Neural cell (in vitro differentiated cells): Measurements from ENCODE around the gene PRR36. TPM values are rescaled to one million over a fixed set of nuclear protein-coding genes. Genes with fewer than 3 reads are reported as not detected.

Source experiments
- H2AFZ ChIP-seq: fragments of 200-600, 300-800 bp; sonication (generic), shearing (Covaris generic); 2 replicates; pipeline ENCODE4 v1.6.0; 2014; ENCODE audit warnings: low read depth, mild to moderate bottlenecking, antibody characterized with exemption, low read length, moderate library complexity
- H3F3A ChIP-seq: fragments of 200-600 bp; shearing (Covaris generic); 2 replicates; pipeline ENCODE4 v1.6.1; 2016; ENCODE audit warnings: mild to moderate bottlenecking, moderate library complexity, mixed read lengths, antibody characterized with exemption, low read length; ENCODE audit not compliant: insufficient read depth, poor library complexity, severe bottlenecking
- H3K27ac ChIP-seq: fragments of 200-600, 300-800 bp; sonication (generic), shearing (Covaris generic); 2 replicates; pipeline ENCODE4 v1.5.1; 2014; ENCODE audit warnings: mild to moderate bottlenecking, low read length, moderate library complexity
- H3K27me3 ChIP-seq: fragments of 300-800, 200-600 bp; sonication (generic), shearing (Covaris generic); 2 replicates; pipeline ENCODE4 v1.6.0; 2014; ENCODE audit warnings: mild to moderate bottlenecking, low read depth, low read length, moderate library complexity; ENCODE audit not compliant: insufficient read depth
- H3K36me3 ChIP-seq: fragments of 300-800, 200-600 bp; sonication (generic), shearing (Covaris generic); 2 replicates; pipeline ENCODE4 v1.5.1; 2014; ENCODE audit warnings: mild to moderate bottlenecking, antibody characterized with exemption, low read length, moderate library complexity; ENCODE audit not compliant: insufficient read depth
- H3K4me2 ChIP-seq: fragments of 300-800, 200-600 bp; sonication (generic), shearing (Covaris generic); 2 replicates; pipeline ENCODE4 v1.6.0; 2014; ENCODE audit warnings: mild to moderate bottlenecking, low read length
- H3K4me3 ChIP-seq: fragments of 300-800, 200-600 bp; sonication (generic), shearing (Covaris generic); 2 replicates; pipeline ENCODE4 v1.5.1; 2014; ENCODE audit warnings: mild to moderate bottlenecking, low read length, moderate library complexity
- H3K79me2 ChIP-seq: fragments of 200-600 bp; shearing (Covaris generic); replicated peaks from 2 replicates; pipeline ENCODE4 v1.6.0; 2014; ENCODE audit warnings: mild to moderate bottlenecking, low read length, moderate library complexity; ENCODE audit not compliant: insufficient read depth
- H3K9ac ChIP-seq: fragments of 300-800, 200-600 bp; sonication (generic), shearing (Covaris generic); 2 replicates; pipeline ENCODE4 v1.6.1; 2016; ENCODE audit warnings: mild to moderate bottlenecking, low read length, mixed read lengths
- H3K9me2 ChIP-seq: fragments of 200-600 bp; shearing (Covaris generic); 2 replicates; pipeline ENCODE4 v1.6.1; 2016; ENCODE audit warnings: mild to moderate bottlenecking, low read length, mixed read lengths; ENCODE audit not compliant: insufficient read depth
- H3K9me3 ChIP-seq: fragments of 200-600, 300-800 bp; sonication (generic), shearing (Covaris generic); 2 replicates; pipeline ENCODE4 v1.6.1; 2016; ENCODE audit warnings: mild to moderate bottlenecking, mixed run types, low read length, moderate library complexity, mixed read lengths
- H4K20me1 ChIP-seq: fragments of 200-600 bp; shearing (Covaris generic); 2 replicates; pipeline ENCODE4 v1.6.1; 2016; ENCODE audit warnings: mild to moderate bottlenecking, mixed run types; ENCODE audit not compliant: insufficient read depth
- EP300 ChIP-seq: fragments of 450-650 bp; conservative IDR thresholded peaks from 2 replicates; pipeline ENCODE4 v1.6.1; 2014; ENCODE audit warnings: antibody characterized with exemption, mild to moderate bottlenecking, moderate library complexity; ENCODE audit not compliant: poor library complexity, severe bottlenecking
- EZH2 ChIP-seq: fragments of 200-600, 300-800 bp; shearing (Covaris generic), sonication (generic); IDR thresholded peaks from 2 replicates; pipeline ENCODE4 v1.6.1; 2014; ENCODE audit warnings: antibody characterized with exemption, low read length, borderline replicate concordance, mild to moderate bottlenecking; ENCODE audit not compliant: insufficient read depth, poor library complexity, severe bottlenecking
- MXI1 ChIP-seq: fragments of 450-650 bp; conservative IDR thresholded peaks from 2 replicates; pipeline ENCODE4 v1.6.1; 2014; ENCODE audit warnings: antibody characterized with exemption, mild to moderate bottlenecking; ENCODE audit not compliant: poor library complexity, severe bottlenecking
- POLR2AphosphoS5 ChIP-seq: IDR thresholded peaks from 2 replicates; pipeline ENCODE4 v1.6.1; 2012
- RAD21 ChIP-seq: fragments of 450-650 bp; conservative IDR thresholded peaks from 2 replicates; pipeline ENCODE4 v1.6.1; 2014; ENCODE audit warnings: antibody characterized with exemption, mild to moderate bottlenecking, moderate library complexity
- SMC3 ChIP-seq: fragments of 450-650 bp; conservative IDR thresholded peaks from 2 replicates; pipeline ENCODE4 v1.6.1; 2014; ENCODE audit warnings: antibody characterized with exemption, mild to moderate bottlenecking, moderate library complexity; ENCODE audit not compliant: poor library complexity
- TAF1 ChIP-seq: IDR thresholded peaks from 2 replicates; pipeline ENCODE4 v1.6.1; 2012; ENCODE audit warnings: low read depth
- polyA plus RNA-seq: library from polyadenylated mRNA; depleted of rRNA; stranded (reverse); fragments of >200 nt; gene quantifications from 2 replicates; pipeline ENCODE4 v1.2.3, GENCODE V29; 2014
- TF ChIP-seq, protein P1 (sequence below): IDR thresholded peaks from 2 replicates; pipeline ENCODE4 v1.6.1; 2012; ENCODE audit warnings: borderline replicate concordance
- TF ChIP-seq, protein P2 (sequence below): fragments of 450-650 bp; IDR thresholded peaks from 2 replicates; pipeline ENCODE4 v1.5.1; 2014; ENCODE audit warnings: antibody characterized with exemption, mild to moderate bottlenecking, moderate library complexity; ENCODE audit not compliant: poor library complexity, severe bottlenecking

Gene PRR36
- polyA plus RNA-seq, 1 donor from 2014 or later: 2.5 TPM

GRCh38 chr19:7910321-7911161, 36.4 kb upstream of the PRR36 start:
- Histone ChIP-seq H3K9ac (no peak overlapping the region), H3K27me3 (peaks cover 16% of the 10 kb centered on the region), H4K20me1 (no peaks in the 10 kb centered on the region), H3K9me2 (no peaks in the 10 kb centered on the region), H3K4me2 (no peak overlapping the region), H3K9me3 (no peaks in the 10 kb centered on the region), H2AFZ (no peak overlapping the region), H3K4me3 (no peak overlapping the region), H3K36me3 (no peaks in the 10 kb centered on the region), H3F3A (no peaks in the 10 kb centered on the region), H3K79me2 (peaks cover 7% of the 10 kb centered on the region), H3K27ac (no peak overlapping the region)
- TF ChIP-seq, protein P1, sequence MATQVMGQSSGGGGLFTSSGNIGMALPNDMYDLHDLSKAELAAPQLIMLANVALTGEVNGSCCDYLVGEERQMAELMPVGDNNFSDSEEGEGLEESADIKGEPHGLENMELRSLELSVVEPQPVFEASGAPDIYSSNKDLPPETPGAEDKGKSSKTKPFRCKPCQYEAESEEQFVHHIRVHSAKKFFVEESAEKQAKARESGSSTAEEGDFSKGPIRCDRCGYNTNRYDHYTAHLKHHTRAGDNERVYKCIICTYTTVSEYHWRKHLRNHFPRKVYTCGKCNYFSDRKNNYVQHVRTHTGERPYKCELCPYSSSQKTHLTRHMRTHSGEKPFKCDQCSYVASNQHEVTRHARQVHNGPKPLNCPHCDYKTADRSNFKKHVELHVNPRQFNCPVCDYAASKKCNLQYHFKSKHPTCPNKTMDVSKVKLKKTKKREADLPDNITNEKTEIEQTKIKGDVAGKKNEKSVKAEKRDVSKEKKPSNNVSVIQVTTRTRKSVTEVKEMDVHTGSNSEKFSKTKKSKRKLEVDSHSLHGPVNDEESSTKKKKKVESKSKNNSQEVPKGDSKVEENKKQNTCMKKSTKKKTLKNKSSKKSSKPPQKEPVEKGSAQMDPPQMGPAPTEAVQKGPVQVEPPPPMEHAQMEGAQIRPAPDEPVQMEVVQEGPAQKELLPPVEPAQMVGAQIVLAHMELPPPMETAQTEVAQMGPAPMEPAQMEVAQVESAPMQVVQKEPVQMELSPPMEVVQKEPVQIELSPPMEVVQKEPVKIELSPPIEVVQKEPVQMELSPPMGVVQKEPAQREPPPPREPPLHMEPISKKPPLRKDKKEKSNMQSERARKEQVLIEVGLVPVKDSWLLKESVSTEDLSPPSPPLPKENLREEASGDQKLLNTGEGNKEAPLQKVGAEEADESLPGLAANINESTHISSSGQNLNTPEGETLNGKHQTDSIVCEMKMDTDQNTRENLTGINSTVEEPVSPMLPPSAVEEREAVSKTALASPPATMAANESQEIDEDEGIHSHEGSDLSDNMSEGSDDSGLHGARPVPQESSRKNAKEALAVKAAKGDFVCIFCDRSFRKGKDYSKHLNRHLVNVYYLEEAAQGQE: no peak
- TF ChIP-seq, protein P2, sequence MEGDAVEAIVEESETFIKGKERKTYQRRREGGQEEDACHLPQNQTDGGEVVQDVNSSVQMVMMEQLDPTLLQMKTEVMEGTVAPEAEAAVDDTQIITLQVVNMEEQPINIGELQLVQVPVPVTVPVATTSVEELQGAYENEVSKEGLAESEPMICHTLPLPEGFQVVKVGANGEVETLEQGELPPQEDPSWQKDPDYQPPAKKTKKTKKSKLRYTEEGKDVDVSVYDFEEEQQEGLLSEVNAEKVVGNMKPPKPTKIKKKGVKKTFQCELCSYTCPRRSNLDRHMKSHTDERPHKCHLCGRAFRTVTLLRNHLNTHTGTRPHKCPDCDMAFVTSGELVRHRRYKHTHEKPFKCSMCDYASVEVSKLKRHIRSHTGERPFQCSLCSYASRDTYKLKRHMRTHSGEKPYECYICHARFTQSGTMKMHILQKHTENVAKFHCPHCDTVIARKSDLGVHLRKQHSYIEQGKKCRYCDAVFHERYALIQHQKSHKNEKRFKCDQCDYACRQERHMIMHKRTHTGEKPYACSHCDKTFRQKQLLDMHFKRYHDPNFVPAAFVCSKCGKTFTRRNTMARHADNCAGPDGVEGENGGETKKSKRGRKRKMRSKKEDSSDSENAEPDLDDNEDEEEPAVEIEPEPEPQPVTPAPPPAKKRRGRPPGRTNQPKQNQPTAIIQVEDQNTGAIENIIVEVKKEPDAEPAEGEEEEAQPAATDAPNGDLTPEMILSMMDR: no peak
- TF ChIP-seq TAF1 (no peak), POLR2AphosphoS5 (no peak), EP300 (no peak), EZH2 (no peak), MXI1 (no peak), SMC3 (no peak), RAD21 (no peak)

GRCh38 chr19:7909471-7910067, 35.4 kb upstream of the PRR36 start:
- no peaks in the 10 kb centered on the region for H4K20me1 ChIP-seq
- TF ChIP-seq SMC3: no peak
- no peak for TF ChIP-seq EZH2
- TF ChIP-seq MXI1: no peak
- no peak for TF ChIP-seq RAD21
- TF ChIP-seq, protein P2: no peak
- TF ChIP-seq, protein P1: no peak
- TF ChIP-seq POLR2AphosphoS5: no peak
- no peak for TF ChIP-seq TAF1
- no peak for TF ChIP-seq EP300
- no peak overlapping the region for H3K4me3 ChIP-seq
- no peak overlapping the region for H2AFZ ChIP-seq
- H3K9ac ChIP-seq: no peak overlapping the region
- H3K9me2 ChIP-seq: no peaks in the 10 kb centered on the region
- H3K9me3 ChIP-seq: no peaks in the 10 kb centered on the region
- no peaks in the 10 kb centered on the region for H3K36me3 ChIP-seq
- peaks cover 6% of the 10 kb centered on the region for H3K27me3 ChIP-seq
- H3K79me2 ChIP-seq: peaks cover 17% of the 10 kb centered on the region
- H3F3A ChIP-seq: no peaks in the 10 kb centered on the region
- no peak overlapping the region for H3K4me2 ChIP-seq
- no peak overlapping the region for H3K27ac ChIP-seq
